ENCODE results near the gene TVP23B.
A peak's percentile ranks its signal among the peaks of the same experiment; 100 is the strongest.
"Not testable (repeated sequence)": the region's sequence is repeated elsewhere in the genome, so short reads cannot be mapped to it uniquely, and the experiment has no call there.

Gene TVP23B

DNA sequence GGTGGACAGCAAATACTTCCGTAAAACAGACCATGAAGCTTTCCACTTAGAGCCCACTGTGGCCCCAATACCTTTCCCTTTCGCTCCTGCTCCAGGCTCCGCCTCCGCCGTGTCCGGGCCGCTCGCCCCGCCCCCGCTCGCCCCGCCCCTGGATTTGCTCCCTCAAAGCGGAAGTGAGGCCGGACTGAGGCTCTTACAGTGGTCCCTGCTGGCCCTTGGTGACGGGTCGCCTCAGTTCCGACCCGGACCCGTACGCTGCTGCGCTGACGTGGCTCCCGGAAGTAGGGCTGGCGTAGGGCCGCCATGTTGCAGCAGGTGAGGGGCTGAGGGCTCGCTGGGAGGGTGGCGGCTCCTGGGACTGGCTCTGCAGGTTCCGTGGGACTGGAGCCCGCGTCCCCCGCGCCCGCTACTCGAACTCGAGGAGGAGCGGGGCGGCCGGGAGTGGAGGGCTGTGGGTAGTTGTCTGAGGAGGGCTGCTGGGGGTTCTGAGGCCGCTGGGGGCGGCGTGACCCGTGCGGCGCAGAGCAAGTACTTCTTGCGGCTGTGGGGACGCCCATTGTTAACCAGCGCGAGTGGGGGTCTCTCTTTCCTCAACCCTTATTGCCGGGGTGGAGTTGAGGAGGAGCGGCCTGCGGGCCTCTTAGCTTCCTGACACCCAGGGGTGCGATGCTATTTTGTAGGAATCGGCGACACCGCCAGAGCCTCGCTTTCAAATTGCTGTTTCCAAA lies at the start of gene TVP23B:
Gene TVP23B, plus strand, starts transcription at position 193 of the 728 bp plus-strand sequence. Its CDS starts 111 bp downstream, at position 304.
- CTCF ChIA-PET; H3K4me1 ChIP-seq (ENCODE audit: control insufficient read depth, insufficient read depth, low read length); H3K36me3 ChIP-seq (ENCODE audit: control insufficient read depth in 2 of 2, insufficient read depth in 1 of 2, low read length in 2 of 2); POLR2A ChIA-PET; H3K9me3 ChIP-seq (ENCODE audit: control insufficient read depth, insufficient read depth, low read depth, low read length): not testable (repeated sequence)
- Histone ChIP-seq H3K27ac (ENCODE audit: extremely low read depth, low read depth, low read length) (peak within 1 kb of the TSS; percentile 60), H3K4me3 (ENCODE audit: low read depth, low read length) (peak within 1 kb of the TSS; percentile 51)
- TF ChIP-seq, protein P1, sequence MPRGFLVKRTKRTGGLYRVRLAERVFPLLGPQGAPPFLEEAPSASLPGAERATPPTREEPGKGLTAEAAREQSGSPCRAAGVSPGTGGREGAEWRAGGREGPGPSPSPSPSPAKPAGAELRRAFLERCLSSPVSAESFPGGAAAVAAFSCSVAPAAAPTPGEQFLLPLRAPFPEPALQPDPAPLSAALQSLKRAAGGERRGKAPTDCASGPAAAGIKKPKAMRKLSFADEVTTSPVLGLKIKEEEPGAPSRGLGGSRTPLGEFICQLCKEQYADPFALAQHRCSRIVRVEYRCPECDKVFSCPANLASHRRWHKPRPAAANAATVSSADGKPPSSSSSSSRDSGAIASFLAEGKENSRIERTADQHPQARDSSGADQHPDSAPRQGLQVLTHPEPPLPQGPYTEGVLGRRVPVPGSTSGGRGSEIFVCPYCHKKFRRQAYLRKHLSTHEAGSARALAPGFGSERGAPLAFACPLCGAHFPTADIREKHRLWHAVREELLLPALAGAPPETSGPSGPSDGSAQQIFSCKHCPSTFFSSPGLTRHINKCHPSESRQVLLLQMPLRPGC (tag by site-specific recombination; IDR thresholded peaks at IDR 0.05): peak; percentile 63; the same call in 1 of the 2 replicates
- TF ChIP-seq, protein P2, sequence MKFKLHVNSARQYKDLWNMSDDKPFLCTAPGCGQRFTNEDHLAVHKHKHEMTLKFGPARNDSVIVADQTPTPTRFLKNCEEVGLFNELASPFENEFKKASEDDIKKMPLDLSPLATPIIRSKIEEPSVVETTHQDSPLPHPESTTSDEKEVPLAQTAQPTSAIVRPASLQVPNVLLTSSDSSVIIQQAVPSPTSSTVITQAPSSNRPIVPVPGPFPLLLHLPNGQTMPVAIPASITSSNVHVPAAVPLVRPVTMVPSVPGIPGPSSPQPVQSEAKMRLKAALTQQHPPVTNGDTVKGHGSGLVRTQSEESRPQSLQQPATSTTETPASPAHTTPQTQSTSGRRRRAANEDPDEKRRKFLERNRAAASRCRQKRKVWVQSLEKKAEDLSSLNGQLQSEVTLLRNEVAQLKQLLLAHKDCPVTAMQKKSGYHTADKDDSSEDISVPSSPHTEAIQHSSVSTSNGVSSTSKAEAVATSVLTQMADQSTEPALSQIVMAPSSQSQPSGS (tag by site-specific recombination; IDR thresholded peaks at IDR 0.05; ENCODE audit: low read depth): peak; percentile 26; the same call in 1 of the 2 replicates
- peak; percentile 36; the same call in 1 of the 2 replicates for TF ChIP-seq BCL11A (tag by site-specific recombination; IDR thresholded peaks at IDR 0.05; ENCODE audit: low read depth)
- peak; percentile 86 for TF ChIP-seq KLF8 (tag by site-specific recombination; IDR thresholded peaks at IDR 0.05)
- peak; percentile 64; the same call in 1 of the 2 replicates for TF ChIP-seq ZNF394 (tag by site-specific recombination; IDR thresholded peaks at IDR 0.05; ENCODE audit: borderline replicate concordance)
- 0 out of 2 replicates have a peak, but pooled peaks have one; percentile 41 for TF ChIP-seq ZNF121 (tag by site-specific recombination; IDR thresholded peaks at IDR 0.05)
- TF ChIP-seq ZFHX2 (tag by site-specific recombination; conservative IDR thresholded peaks at IDR 0.05): peak; percentile 41; the same call in 1 of the 2 replicates
- peak; percentile 51; the same call in 1 of the 2 replicates for TF ChIP-seq ZBTB21 (tag by site-specific recombination; IDR thresholded peaks at IDR 0.05)
- TF ChIP-seq ZNF600 (tag by site-specific recombination; IDR thresholded peaks at IDR 0.05): peak; percentile 54; the same call in 1 of the 2 replicates
- peak; percentile 81 for TF ChIP-seq ZBTB48 (tag by site-specific recombination; IDR thresholded peaks at IDR 0.05)
- 0 out of 2 replicates have a peak, but pooled peaks have one; percentile 37 for TF ChIP-seq ZNF596 (tag by site-specific recombination; IDR thresholded peaks at IDR 0.05)
- 0 out of 2 replicates have a peak, but pooled peaks have one; percentile 31 for TF ChIP-seq IKZF3 (tag by site-specific recombination; IDR thresholded peaks at IDR 0.05)
- TF ChIP-seq REPIN1 (tag by site-specific recombination; IDR thresholded peaks at IDR 0.05; ENCODE audit: low read depth): peak; percentile 87; the same call in 1 of the 2 replicates
- peak; percentile 50 for TF ChIP-seq SCRT2 (tag by site-specific recombination; IDR thresholded peaks at IDR 0.05)
- peak; percentile 65; the same call in 1 of the 2 replicates for TF ChIP-seq ZFP69B (tag by site-specific recombination; IDR thresholded peaks at IDR 0.05)
- TF ChIP-seq, protein P3, sequence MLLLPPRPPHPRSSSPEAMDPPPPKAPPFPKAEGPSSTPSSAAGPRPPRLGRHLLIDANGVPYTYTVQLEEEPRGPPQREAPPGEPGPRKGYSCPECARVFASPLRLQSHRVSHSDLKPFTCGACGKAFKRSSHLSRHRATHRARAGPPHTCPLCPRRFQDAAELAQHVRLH (tag by site-specific recombination; IDR thresholded peaks at IDR 0.05): 0 out of 2 replicates have a peak, but pooled peaks have one; percentile 34
- peak; percentile 80 for TF ChIP-seq ZNF629 (tag by site-specific recombination; IDR thresholded peaks at IDR 0.05)
- peak; percentile 66 for TF ChIP-seq ZBTB17 (tag by site-specific recombination; IDR thresholded peaks at IDR 0.05)
- TF ChIP-seq SP3 (tag by site-specific recombination; IDR thresholded peaks at IDR 0.05): peak; percentile 78
- TF ChIP-seq, protein P4, sequence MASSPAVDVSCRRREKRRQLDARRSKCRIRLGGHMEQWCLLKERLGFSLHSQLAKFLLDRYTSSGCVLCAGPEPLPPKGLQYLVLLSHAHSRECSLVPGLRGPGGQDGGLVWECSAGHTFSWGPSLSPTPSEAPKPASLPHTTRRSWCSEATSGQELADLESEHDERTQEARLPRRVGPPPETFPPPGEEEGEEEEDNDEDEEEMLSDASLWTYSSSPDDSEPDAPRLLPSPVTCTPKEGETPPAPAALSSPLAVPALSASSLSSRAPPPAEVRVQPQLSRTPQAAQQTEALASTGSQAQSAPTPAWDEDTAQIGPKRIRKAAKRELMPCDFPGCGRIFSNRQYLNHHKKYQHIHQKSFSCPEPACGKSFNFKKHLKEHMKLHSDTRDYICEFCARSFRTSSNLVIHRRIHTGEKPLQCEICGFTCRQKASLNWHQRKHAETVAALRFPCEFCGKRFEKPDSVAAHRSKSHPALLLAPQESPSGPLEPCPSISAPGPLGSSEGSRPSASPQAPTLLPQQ (tag by site-specific recombination; IDR thresholded peaks at IDR 0.05): peak; percentile 66; the same call in 1 of the 2 replicates
- peak; percentile 92 for TF ChIP-seq SP2 (tag by site-specific recombination; IDR thresholded peaks at IDR 0.05)
- TF ChIP-seq ZNF610 (tag by site-specific recombination; IDR thresholded peaks at IDR 0.05; ENCODE audit: borderline replicate concordance): peak; percentile 59
- peak; percentile 67 for TF ChIP-seq GLIS1 (tag by site-specific recombination; IDR thresholded peaks at IDR 0.05)
- TF ChIP-seq KLF10 (tag by site-specific recombination; IDR thresholded peaks at IDR 0.05): peak; percentile 47; the same call in 1 of the 2 replicates
- TF ChIP-seq ZIC2 (tag by site-specific recombination; IDR thresholded peaks at IDR 0.05): 0 out of 2 replicates have a peak, but pooled peaks have one; percentile 11
- TF ChIP-seq GLI4 (tag by site-specific recombination; IDR thresholded peaks at IDR 0.05): peak; percentile 89; the same call in 1 of the 2 replicates
- TF ChIP-seq ZBTB8A (tag by site-specific recombination; IDR thresholded peaks at IDR 0.05): peak; percentile 31; the same call in 1 of the 2 replicates
- peak; percentile 91 for TF ChIP-seq ZNF10 (tag by site-specific recombination; IDR thresholded peaks at IDR 0.05)
- TF ChIP-seq ZNF24 (tag by site-specific recombination; IDR thresholded peaks at IDR 0.05): 0 out of 2 replicates have a peak, but pooled peaks have one; percentile 48
